KOPT-K1 (cell line): ENCODE measurements around the gene SDHB.
A peak's percentile ranks its signal among the peaks of the same experiment; 100 is the strongest.

ENCODE experiments used
- H3K27ac ChIP-seq: fragments of 200-600 bp; sonication (generic); 2 replicates; pipeline ENCODE4 v1.5.1; 2016; ENCODE audit warnings: antibody characterized with exemption, mild to moderate bottlenecking, low read depth, low read length; ENCODE audit not compliant: poor library complexity, severe bottlenecking
- H3K36me3 ChIP-seq: fragments of 200-600 bp; sonication (generic); 2 replicates; pipeline ENCODE4 v1.5.1; 2017; ENCODE audit warnings: antibody characterized with exemption, mild to moderate bottlenecking, low read length, moderate library complexity; ENCODE audit not compliant: insufficient read depth
- H3K9me3 ChIP-seq: fragments of 200-600 bp; sonication (generic); 2 replicates; pipeline ENCODE4 v1.5.1; 2017; ENCODE audit warnings: antibody characterized with exemption, low read length, mild to moderate bottlenecking; ENCODE audit not compliant: insufficient read depth, poor library complexity, severe bottlenecking

Gene SDHB

GRCh38 chr1:17053685-17054410 is at the start of gene SDHB:
TSS of gene SDHB (minus strand) at chr1:17054032. CDS start at chr1:17054019, 13 bp downstream.
- Histone ChIP-seq H3K9me3 (no peaks in the 10 kb centered on the region), H3K36me3 (peaks cover 31% of the 10 kb centered on the region), H3K27ac (peak within 1 kb of the TSS; percentile 64)

GRCh38 chr1:17102232-17102631 is 48.4 kb upstream of the SDHB start:
- no peaks in the 10 kb centered on the region for H3K36me3 ChIP-seq
- no peaks in the 10 kb centered on the region for H3K9me3 ChIP-seq
- H3K27ac ChIP-seq: no peak overlapping the region

- no peaks in the 10 kb centered on the region for H3K9me3 ChIP-seq
- H3K27ac ChIP-seq: no peak overlapping the region
- H3K36me3 ChIP-seq: no peaks in the 10 kb centered on the region
These were observed 47.4 kb upstream of the SDHB start for GRCh38 chr1:17101261-17101660.

- no peak overlapping the region for H3K27ac ChIP-seq
- no peaks in the 10 kb centered on the region for H3K9me3 ChIP-seq
- H3K36me3 ChIP-seq: no peaks in the 10 kb centered on the region
These were observed 45.9 kb upstream of the SDHB start for GRCh38 chr1:17099616-17100340.

GRCh38 chr1:17098446-17099317 is 44.9 kb upstream of the SDHB start:
- Histone ChIP-seq H3K36me3 (no peaks in the 10 kb centered on the region), H3K27ac (no peak overlapping the region), H3K9me3 (peaks cover 4% of the 10 kb centered on the region)

GRCh38 chr1:17097787-17098186 is 44.0 kb upstream of the SDHB start:
- Histone ChIP-seq H3K27ac (no peak overlapping the region), H3K36me3 (no peaks in the 10 kb centered on the region), H3K9me3 (peaks cover 10% of the 10 kb centered on the region)

GRCh38 chr1:17097147-17097546 is 43.3 kb upstream of the SDHB start:
- Histone ChIP-seq H3K9me3 (peaks cover 10% of the 10 kb centered on the region), H3K36me3 (no peaks in the 10 kb centered on the region), H3K27ac (no peak overlapping the region)

- H3K36me3 ChIP-seq: no peaks in the 10 kb centered on the region
- H3K27ac ChIP-seq: no peak overlapping the region
These were observed 42.8 kb upstream of the SDHB start for GRCh38 chr1:17096584-17096983.

GRCh38 chr1:17095141-17095540 is 41.3 kb upstream of the SDHB start:
- Histone ChIP-seq H3K9me3 (peaks cover 10% of the 10 kb centered on the region), H3K36me3 (no peaks in the 10 kb centered on the region), H3K27ac (no peak overlapping the region)

More at GRCh38 chr1:17096584-17096983, 42.8 kb upstream of the SDHB start:
- H3K9me3 ChIP-seq: peaks cover 10% of the 10 kb centered on the region

- H3K36me3 ChIP-seq: no peaks in the 10 kb centered on the region
- no peak overlapping the region for H3K27ac ChIP-seq
- peaks cover 10% of the 10 kb centered on the region for H3K9me3 ChIP-seq
These were observed 40.8 kb upstream of the SDHB start for GRCh38 chr1:17094664-17095063.

- Histone ChIP-seq H3K36me3 (no peaks in the 10 kb centered on the region), H3K27ac (no peak overlapping the region), H3K9me3 (peaks cover 10% of the 10 kb centered on the region)
These were observed 40.1 kb upstream of the SDHB start for GRCh38 chr1:17093822-17094393.

- no peak overlapping the region for H3K27ac ChIP-seq
- H3K36me3 ChIP-seq: no peaks in the 10 kb centered on the region
- H3K9me3 ChIP-seq: peaks cover 10% of the 10 kb centered on the region
These were observed 37.4 kb upstream of the SDHB start for GRCh38 chr1:17091252-17091651.

GRCh38 chr1:17089506-17089905 is 35.7 kb upstream of the SDHB start:
- Histone ChIP-seq H3K36me3 (no peaks in the 10 kb centered on the region), H3K27ac (no peak overlapping the region), H3K9me3 (peaks cover 10% of the 10 kb centered on the region)

- H3K36me3 ChIP-seq: no peaks in the 10 kb centered on the region
- H3K27ac ChIP-seq: no peak overlapping the region
- no peaks in the 10 kb centered on the region for H3K9me3 ChIP-seq
These were observed 32.9 kb upstream of the SDHB start for GRCh38 chr1:17086751-17087150.

GRCh38 chr1:17084787-17085186 is 31.0 kb upstream of the SDHB start:
- Histone ChIP-seq H3K36me3 (no peaks in the 10 kb centered on the region), H3K9me3 (no peaks in the 10 kb centered on the region), H3K27ac (no peak overlapping the region)
